ENCODE results near the gene BMS1. TPM values are rescaled to one million over a fixed set of nuclear protein-coding genes. Genes with fewer than 3 reads are reported as not detected.
"Not testable (repeated sequence)": the region's sequence is repeated elsewhere in the genome, so short reads cannot be mapped to it uniquely, and the experiment has no call there.

BMS1 gene
- total RNA-seq, 1 donor from 2014 or later: 24.6 TPM

DNA sequence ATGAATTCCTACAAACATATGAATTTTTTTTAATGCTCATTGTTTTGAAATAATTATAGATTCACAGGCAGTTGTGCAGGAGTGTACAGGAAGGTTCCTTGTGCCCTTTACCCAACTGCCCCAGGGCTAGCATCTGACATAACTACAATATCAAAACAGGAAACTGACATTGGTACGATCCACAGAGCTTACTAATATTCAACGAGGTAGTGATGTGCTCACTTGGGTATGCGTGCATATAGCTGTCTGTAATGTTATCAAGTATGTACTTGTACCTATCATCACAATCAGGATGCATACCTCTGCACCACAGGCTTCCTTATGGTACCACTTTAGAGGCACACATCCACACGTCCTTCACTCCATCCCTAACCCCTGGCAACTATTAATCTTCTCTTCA lies 68.3 kb downstream of the BMS1 start:
- H3K9me3 Mint-ChIP-seq: peaks cover 8% of the 10 kb centered on the region

DNA sequence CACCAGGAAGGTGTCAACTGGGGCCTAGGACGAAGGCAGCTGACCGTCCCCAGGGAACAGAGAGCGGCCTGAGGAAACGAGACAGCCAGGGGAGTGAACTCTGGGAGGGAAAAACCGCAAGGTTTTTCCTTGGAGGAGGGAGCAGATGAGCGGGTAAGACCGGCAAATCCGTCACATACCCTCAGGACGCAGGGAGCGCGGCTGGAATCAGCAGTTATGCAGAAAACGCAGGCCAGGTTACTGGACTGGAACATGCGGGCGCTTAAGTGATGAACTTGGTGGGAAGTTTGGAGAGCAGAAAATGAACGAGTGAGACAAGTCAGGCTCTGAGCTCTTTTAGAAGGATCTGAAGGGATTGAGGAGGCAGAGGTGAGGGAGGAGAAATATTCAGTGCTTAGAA lies 76.7 kb downstream of the BMS1 start:
- DNase-seq (no peak), ATAC-seq (ENCODE audit: low read depth) (no peak)
- Mint-ChIP-seq H3K27me3 (peaks cover 14% of the 10 kb centered on the region), H3K27ac (no peak overlapping the region), H3K4me1 (no peaks in the 10 kb centered on the region), H3K4me3 (no peak overlapping the region), H3K9me3 (no peaks in the 10 kb centered on the region), H3K36me3 (ENCODE audit: low read depth) (no peaks in the 10 kb centered on the region)
- TF ChIP-seq, protein P1, sequence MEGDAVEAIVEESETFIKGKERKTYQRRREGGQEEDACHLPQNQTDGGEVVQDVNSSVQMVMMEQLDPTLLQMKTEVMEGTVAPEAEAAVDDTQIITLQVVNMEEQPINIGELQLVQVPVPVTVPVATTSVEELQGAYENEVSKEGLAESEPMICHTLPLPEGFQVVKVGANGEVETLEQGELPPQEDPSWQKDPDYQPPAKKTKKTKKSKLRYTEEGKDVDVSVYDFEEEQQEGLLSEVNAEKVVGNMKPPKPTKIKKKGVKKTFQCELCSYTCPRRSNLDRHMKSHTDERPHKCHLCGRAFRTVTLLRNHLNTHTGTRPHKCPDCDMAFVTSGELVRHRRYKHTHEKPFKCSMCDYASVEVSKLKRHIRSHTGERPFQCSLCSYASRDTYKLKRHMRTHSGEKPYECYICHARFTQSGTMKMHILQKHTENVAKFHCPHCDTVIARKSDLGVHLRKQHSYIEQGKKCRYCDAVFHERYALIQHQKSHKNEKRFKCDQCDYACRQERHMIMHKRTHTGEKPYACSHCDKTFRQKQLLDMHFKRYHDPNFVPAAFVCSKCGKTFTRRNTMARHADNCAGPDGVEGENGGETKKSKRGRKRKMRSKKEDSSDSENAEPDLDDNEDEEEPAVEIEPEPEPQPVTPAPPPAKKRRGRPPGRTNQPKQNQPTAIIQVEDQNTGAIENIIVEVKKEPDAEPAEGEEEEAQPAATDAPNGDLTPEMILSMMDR (IDR thresholded peaks at IDR 0.05): no peak
- ChIA-PET POLR2A (no interaction called here), CTCF (no interaction called here)
- intact Hi-C loops (cut with micrococcal nuclease): no loop called here

More for the DNA sequence above, 68.3 kb downstream of the BMS1 start:
- POLR2A ChIA-PET: no interaction called here
- H3K4me1 Mint-ChIP-seq: no peaks in the 10 kb centered on the region
- intact Hi-C loops (cut with micrococcal nuclease): no loop called here
- H3K27ac Mint-ChIP-seq: no peak overlapping the region
- H3K4me3 Mint-ChIP-seq: no peak overlapping the region
- DNase-seq (no peak), ATAC-seq (ENCODE audit: low read depth) (no peak)
- H3K36me3 Mint-ChIP-seq (ENCODE audit: low read depth): no peaks in the 10 kb centered on the region
- peaks cover 10% of the 10 kb centered on the region for H3K27me3 Mint-ChIP-seq
- CTCF ChIA-PET: no interaction called here
- TF ChIP-seq, protein P1 (IDR thresholded peaks at IDR 0.05): no peak

DNA sequence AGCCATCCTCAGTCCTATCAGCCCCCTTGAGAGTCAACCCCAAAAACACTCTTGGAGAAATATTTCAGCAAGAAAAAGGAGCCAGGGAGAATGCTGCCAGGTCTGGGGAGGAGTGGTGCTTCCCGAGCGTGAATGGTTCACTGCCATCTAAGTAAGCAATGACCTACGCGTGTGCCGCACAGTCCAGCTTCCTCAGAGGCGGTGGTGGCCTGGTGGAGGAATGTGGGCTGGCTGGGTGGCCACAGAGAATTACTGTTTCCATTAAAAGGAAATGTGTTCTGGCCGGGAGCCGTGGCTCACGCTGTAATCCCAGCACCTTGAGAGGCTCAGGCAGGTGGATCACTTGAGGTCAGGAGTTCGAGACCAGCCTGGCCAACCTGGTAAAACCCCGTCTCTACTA lies 77.4 kb downstream of the BMS1 start:
- CTCF ChIA-PET; ATAC-seq (ENCODE audit: low read depth); H3K4me1 Mint-ChIP-seq; H3K36me3 Mint-ChIP-seq (ENCODE audit: low read depth); H3K4me3 Mint-ChIP-seq; POLR2A ChIA-PET; intact Hi-C loops (cut with micrococcal nuclease); DNase-seq; H3K27ac Mint-ChIP-seq; H3K9me3 Mint-ChIP-seq: not testable (repeated sequence)
- peaks cover 19% of the 10 kb centered on the region for H3K27me3 Mint-ChIP-seq

DNA sequence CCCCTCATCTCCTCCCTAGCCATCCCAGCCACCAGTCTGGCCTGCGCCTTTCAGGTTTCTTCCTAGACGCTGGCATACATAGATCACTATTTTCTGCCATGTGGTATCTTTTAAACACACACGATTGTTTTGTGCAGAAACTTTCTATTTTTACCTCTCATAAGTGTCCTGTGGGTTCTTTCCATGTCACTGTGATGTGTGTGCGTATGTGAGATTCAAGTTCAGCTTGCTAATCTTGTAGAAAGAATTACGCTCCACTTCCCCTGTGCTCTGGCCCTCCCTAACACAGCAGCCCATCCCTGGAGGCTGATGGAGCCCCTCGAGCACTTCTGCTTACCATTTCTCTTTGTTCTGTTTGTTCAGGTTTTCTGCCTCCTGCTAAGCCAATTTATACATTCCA lies 80.2 kb downstream of the BMS1 start:
- peaks cover 28% of the 10 kb centered on the region for H3K27me3 Mint-ChIP-seq
- ATAC-seq (ENCODE audit: low read depth); intact Hi-C loops (cut with micrococcal nuclease); H3K4me1 Mint-ChIP-seq; POLR2A ChIA-PET; H3K27ac Mint-ChIP-seq; H3K9me3 Mint-ChIP-seq; H3K36me3 Mint-ChIP-seq (ENCODE audit: low read depth); H3K4me3 Mint-ChIP-seq; CTCF ChIA-PET; DNase-seq: not testable (repeated sequence)

DNA sequence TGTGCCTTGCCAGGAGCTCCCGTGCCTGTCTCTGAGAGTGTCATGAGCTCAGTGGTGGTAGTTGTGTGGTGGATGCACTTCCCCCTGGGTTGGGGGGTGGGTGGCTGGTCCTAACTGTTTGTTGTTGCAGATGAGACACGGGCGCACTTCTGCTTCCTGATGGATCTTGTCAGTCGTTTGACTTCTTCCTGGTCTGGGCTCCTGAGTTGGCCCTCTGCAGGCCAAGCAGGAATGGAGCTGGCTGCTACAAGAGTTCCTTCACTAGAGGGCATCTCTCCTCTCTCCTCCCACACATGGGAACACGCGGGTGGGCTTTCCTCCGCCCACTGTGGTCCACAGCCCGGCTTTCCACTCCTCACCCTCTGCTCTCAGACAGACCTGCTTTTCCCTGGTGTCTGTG lies 82.0 kb downstream of the BMS1 start:
- no peaks in the 10 kb centered on the region for H3K9me3 Mint-ChIP-seq
- intact Hi-C loops (cut with micrococcal nuclease): no loop called here
- H3K4me1 Mint-ChIP-seq: peaks cover 2% of the 10 kb centered on the region
- DNase-seq: no peak
- H3K27ac Mint-ChIP-seq: no peak overlapping the region
- H3K36me3 Mint-ChIP-seq (ENCODE audit: low read depth): no peaks in the 10 kb centered on the region
- TF ChIP-seq, protein P1 (IDR thresholded peaks at IDR 0.05): no peak
- ChIA-PET POLR2A (no interaction called here), CTCF (interaction anchor here (0.8 kb wide), 1 partner anchor 497 kb away, joined by 3 read pairs; no protein-coding TSS in a partner anchor)
- ATAC-seq (ENCODE audit: low read depth): no peak
- H3K4me3 Mint-ChIP-seq: no peak overlapping the region
- peaks cover 27% of the 10 kb centered on the region for H3K27me3 Mint-ChIP-seq

DNA sequence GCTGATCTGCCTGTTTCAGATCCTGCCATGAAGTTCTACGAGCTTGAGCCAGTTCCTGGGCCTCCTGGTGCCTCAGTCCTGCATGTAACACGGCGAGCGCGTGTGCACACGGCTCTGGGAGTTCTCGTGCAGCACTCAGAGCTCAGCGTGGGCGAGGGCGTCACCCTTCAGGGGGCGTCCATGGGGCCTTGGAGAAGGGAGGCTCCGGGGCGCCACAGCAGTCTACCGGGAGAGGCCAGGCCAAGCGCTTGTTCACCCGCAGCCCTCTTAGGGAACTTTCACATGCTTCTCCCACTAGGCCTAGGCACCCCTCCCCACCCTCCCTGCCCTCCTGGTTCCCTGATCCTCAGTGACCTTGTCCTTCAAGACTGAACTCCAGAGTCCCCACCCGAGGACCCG lies 83.1 kb downstream of the BMS1 start:
- Mint-ChIP-seq H3K27me3 (peaks cover 25% of the 10 kb centered on the region), H3K9me3 (no peaks in the 10 kb centered on the region), H3K4me3 (no peak overlapping the region), H3K27ac (no peak overlapping the region), H3K4me1 (peaks cover 2% of the 10 kb centered on the region), H3K36me3 (ENCODE audit: low read depth) (no peaks in the 10 kb centered on the region)
- ATAC-seq (ENCODE audit: low read depth): no peak
- no peak for DNase-seq
- ChIA-PET POLR2A (no interaction called here), CTCF (no interaction called here)
- TF ChIP-seq, protein P1 (IDR thresholded peaks at IDR 0.05): no peak
- intact Hi-C loops (cut with micrococcal nuclease): loop anchor here (1.0 to 5.0 kb wide), 2 partner anchors 240 to 337 kb away; no protein-coding TSS in a partner anchor
